ENCODE measurements around the gene TTC14.
A peak's percentile ranks its signal among the peaks of the same experiment; 100 is the strongest.
"Not testable (repeated sequence)": the region's sequence is repeated elsewhere in the genome, so short reads cannot be mapped to it uniquely, and the experiment has no call there.

The TTC14 gene

GRCh38 chr3:180601688-180602666 lies at the start of gene TTC14:
TSS of gene TTC14 (plus strand) at chr3:180602163. CDS start at chr3:180602262, 99 bp downstream.
- peak; percentile 98 for DNase-seq

- no peak for DNase-seq
These were observed 38.6 kb upstream of the TTC14 start for GRCh38 chr3:180563406-180563805.

GRCh38 chr3:180564676-180565075 lies 37.3 kb upstream of the TTC14 start:
- DNase-seq, result no peak

- DNase-seq, result no peak
These were observed 31.7 kb upstream of the TTC14 start for GRCh38 chr3:180570238-180570637.

- no peak for DNase-seq
These were observed 29.9 kb upstream of the TTC14 start for GRCh38 chr3:180571831-180572598.

- no peak for DNase-seq
These were observed 26.4 kb upstream of the TTC14 start for GRCh38 chr3:180575571-180575970.

GRCh38 chr3:180580934-180581333 lies 21.0 kb upstream of the TTC14 start:
- no peak for DNase-seq

- DNase-seq, result no peak
These were observed 11.6 kb upstream of the TTC14 start for GRCh38 chr3:180590396-180590795.

GRCh38 chr3:180593631-180594030 lies 8.3 kb upstream of the TTC14 start:
- not testable (repeated sequence) for DNase-seq

GRCh38 chr3:180594631-180595558 lies 7.1 kb upstream of the TTC14 start:
- DNase-seq, result no peak

GRCh38 chr3:180595559-180595935 lies 6.4 kb upstream of the TTC14 start:
- DNase-seq, result no peak

GRCh38 chr3:180600473-180600872 lies 1.5 kb upstream of the TTC14 start:
- no peak for DNase-seq

- DNase-seq, result no peak
These were observed 9.0 kb downstream of the TTC14 start for GRCh38 chr3:180611006-180611405.

GRCh38 chr3:180612364-180612763 lies 10.4 kb downstream of the TTC14 start:
- DNase-seq, result no peak

GRCh38 chr3:180615954-180616353 lies 14.0 kb downstream of the TTC14 start:
- DNase-seq, result no peak

- no peak for DNase-seq
These were observed 15.1 kb downstream of the TTC14 start for GRCh38 chr3:180617049-180617448.

GRCh38 chr3:180618563-180618962 lies 16.6 kb downstream of the TTC14 start:
- DNase-seq, result not testable (repeated sequence)

GRCh38 chr3:180619723-180620122 lies 17.8 kb downstream of the TTC14 start:
- DNase-seq, result no peak

GRCh38 chr3:180624714-180625113 lies 22.8 kb downstream of the TTC14 start:
- DNase-seq, result no peak

- no peak for DNase-seq
These were observed 24.9 kb downstream of the TTC14 start for GRCh38 chr3:180626844-180627243.

- no peak for DNase-seq
These were observed 28.4 kb downstream of the TTC14 start for GRCh38 chr3:180630371-180630770.

- no peak for DNase-seq
These were observed 29.4 kb downstream of the TTC14 start for GRCh38 chr3:180631317-180631716.

GRCh38 chr3:180633722-180634121 lies 31.8 kb downstream of the TTC14 start:
- no peak for DNase-seq

Data from NCI-H2107 (cell line).